Breast epithelium (tissue), 4 donors: ENCODE data around the gene CDC25A. TPM values are rescaled to one million over a fixed set of nuclear protein-coding genes. Genes with fewer than 3 reads are reported as not detected.

Experiments used
- DNase-seq, 2 donors: peaks; one replicate each; pipeline ENCODE4 v3.0.0-alpha.2; 2019; ENCODE audit warnings: low spot score in 2 of 2
- H3K27ac ChIP-seq, 2 donors: fragments of 200-600 bp; sonication (generic) in 1 of 2; one replicate each; pipeline ENCODE4 v1.5.1; 2016 to 2019; ENCODE audit warnings: mild to moderate bottlenecking in 1 of 2
- H3K27me3 ChIP-seq, 2 donors: fragments of 200-600 bp; sonication (generic) in 1 of 2; one replicate each; pipeline versions ENCODE4 v1.5.1 to v1.6.0; 2017 to 2019; ENCODE audit warnings: control low read depth in 1 of 2, mild to moderate bottlenecking in 1 of 2
- H3K36me3 ChIP-seq: fragments of 200-600 bp; one replicate; pipeline ENCODE4 v1.5.1; 2019
- H3K4me1 ChIP-seq, 2 donors: fragments of 200-600 bp; sonication (generic); one replicate each; pipeline ENCODE4 v1.5.1; 2016 to 2019; ENCODE audit warnings: control low read depth in 1 of 2
- H3K4me3 ChIP-seq, 3 donors: fragments of 200-600 bp; sonication (generic); 1 replicate in 2 of 3; 2 replicates in 1 of 3; pipeline ENCODE4 v1.5.1; 2016 to 2019; ENCODE audit warnings: mild to moderate bottlenecking in 3 of 3, moderate library complexity in 2 of 3
- H3K9me3 ChIP-seq, 2 donors: fragments of 200-600 bp; sonication (generic) in 1 of 2; one replicate each; pipeline ENCODE4 v1.5.1; 2016 to 2019; ENCODE audit warnings: control low read depth in 1 of 2
- POLR2A ChIP-seq: fragments of 450-650 bp; IDR thresholded peaks from one replicate; pipeline ENCODE4 v1.6.1; 2016; ENCODE audit warnings: antibody characterized with exemption, mild to moderate bottlenecking, moderate library complexity
- POLR2AphosphoS5 ChIP-seq, 3 donors: sonication (generic); formaldehyde crosslinking; IDR thresholded peaks; one replicate each; pipeline ENCODE4 v1.6.1; 2017; ENCODE audit warnings: antibody characterized with exemption in 3 of 3
- intact Hi-C: fragments of 100-400 bp; cut with DNase I; formaldehyde crosslinking; loops from one replicate; pipeline ENCODE4 v1.15.1; 2023; ENCODE audit warnings: low total_unique reads
- total RNA-seq, 3 donors: library from RNA; depleted of rRNA; stranded (reverse); fragments of >200 nt; gene quantifications; one replicate each; pipeline ENCODE4 v1.1.0, GENCODE V29; 2016
- TF ChIP-seq, protein P1 (sequence below), 3 donors: fragments of 450-650 bp; IDR thresholded peaks; one replicate each; pipeline ENCODE4 v1.5.1; 2016 to 2017; ENCODE audit warnings: antibody characterized with exemption in 3 of 3, mild to moderate bottlenecking in 3 of 3, moderate library complexity in 3 of 3

CDC25A gene
- total RNA-seq, 3 donors from 2014 or later: 0.80 to 2.6 (median 1.3) TPM

DNA sequence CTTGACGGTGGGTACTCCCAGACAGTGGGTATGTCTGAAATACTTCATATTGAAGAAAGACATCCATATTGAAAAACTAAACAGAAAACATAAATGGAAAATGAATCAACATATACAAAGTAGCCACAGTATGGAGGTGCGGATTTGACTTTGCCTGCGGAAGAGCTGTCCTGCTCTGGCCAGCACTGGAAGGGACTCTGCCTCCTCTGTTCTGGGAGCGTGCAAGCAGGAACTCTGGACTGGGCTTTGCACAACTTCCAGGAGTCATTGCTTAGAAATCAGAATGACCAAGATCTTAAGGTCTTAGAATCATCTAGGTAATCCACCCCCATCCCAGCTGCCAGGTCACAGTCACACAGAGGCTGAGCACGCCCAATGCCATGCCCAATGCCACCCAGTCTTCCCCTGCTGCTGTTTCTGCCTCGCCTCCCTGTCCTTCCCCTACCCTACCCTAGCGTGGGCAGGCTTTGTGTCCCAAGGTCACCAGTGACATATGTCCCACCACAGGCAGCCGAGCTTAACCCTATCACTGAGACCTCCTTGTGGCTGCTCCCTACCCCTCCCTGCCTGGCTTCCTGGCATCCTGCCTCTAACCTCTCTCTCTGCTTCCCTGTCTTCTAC lies 36.3 kb downstream of the CDC25A start:
- no peaks in the 10 kb centered on the region for H3K36me3 ChIP-seq
- no peak for DNase-seq
- TF ChIP-seq, protein P1, sequence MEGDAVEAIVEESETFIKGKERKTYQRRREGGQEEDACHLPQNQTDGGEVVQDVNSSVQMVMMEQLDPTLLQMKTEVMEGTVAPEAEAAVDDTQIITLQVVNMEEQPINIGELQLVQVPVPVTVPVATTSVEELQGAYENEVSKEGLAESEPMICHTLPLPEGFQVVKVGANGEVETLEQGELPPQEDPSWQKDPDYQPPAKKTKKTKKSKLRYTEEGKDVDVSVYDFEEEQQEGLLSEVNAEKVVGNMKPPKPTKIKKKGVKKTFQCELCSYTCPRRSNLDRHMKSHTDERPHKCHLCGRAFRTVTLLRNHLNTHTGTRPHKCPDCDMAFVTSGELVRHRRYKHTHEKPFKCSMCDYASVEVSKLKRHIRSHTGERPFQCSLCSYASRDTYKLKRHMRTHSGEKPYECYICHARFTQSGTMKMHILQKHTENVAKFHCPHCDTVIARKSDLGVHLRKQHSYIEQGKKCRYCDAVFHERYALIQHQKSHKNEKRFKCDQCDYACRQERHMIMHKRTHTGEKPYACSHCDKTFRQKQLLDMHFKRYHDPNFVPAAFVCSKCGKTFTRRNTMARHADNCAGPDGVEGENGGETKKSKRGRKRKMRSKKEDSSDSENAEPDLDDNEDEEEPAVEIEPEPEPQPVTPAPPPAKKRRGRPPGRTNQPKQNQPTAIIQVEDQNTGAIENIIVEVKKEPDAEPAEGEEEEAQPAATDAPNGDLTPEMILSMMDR (IDR thresholded peaks at IDR 0.05): peak in 1 of 3 donors; percentile 6
- no peak for TF ChIP-seq POLR2AphosphoS5 (IDR thresholded peaks at IDR 0.05)
- no peaks in the 10 kb centered on the region for H3K4me1 ChIP-seq
- intact Hi-C loops: loop anchor here (5.0 kb wide), 1 partner anchor 315 kb away; no protein-coding TSS in a partner anchor
- no peaks in the 10 kb centered on the region for H3K27me3 ChIP-seq
- no peaks in the 10 kb centered on the region for H3K9me3 ChIP-seq
- H3K4me3 ChIP-seq: no peak overlapping the region
- peak overlapping the region in 1 of 2 donors; percentile 40 for H3K27ac ChIP-seq

- no peaks in the 10 kb centered on the region for H3K9me3 ChIP-seq
- peak; percentile 64 to 76 for DNase-seq
- intact Hi-C loops: loop anchor here (5.0 kb wide), 1 partner anchor 314 kb away; no protein-coding TSS in a partner anchor
- H3K36me3 ChIP-seq: no peaks in the 10 kb centered on the region
- no peak for TF ChIP-seq POLR2AphosphoS5 (IDR thresholded peaks at IDR 0.05)
- TF ChIP-seq, protein P1 (IDR thresholded peaks at IDR 0.05): peak; percentile 46 to 89 (median 85)
- H3K4me3 ChIP-seq: no peak overlapping the region
- no peaks in the 10 kb centered on the region for H3K4me1 ChIP-seq
- peak overlapping the region; percentile 5 to 40 for H3K27ac ChIP-seq
- no peaks in the 10 kb centered on the region for H3K27me3 ChIP-seq
Measured at GRCh38 chr3:48151058-48151806, 37.0 kb downstream of the CDC25A start.

DNA sequence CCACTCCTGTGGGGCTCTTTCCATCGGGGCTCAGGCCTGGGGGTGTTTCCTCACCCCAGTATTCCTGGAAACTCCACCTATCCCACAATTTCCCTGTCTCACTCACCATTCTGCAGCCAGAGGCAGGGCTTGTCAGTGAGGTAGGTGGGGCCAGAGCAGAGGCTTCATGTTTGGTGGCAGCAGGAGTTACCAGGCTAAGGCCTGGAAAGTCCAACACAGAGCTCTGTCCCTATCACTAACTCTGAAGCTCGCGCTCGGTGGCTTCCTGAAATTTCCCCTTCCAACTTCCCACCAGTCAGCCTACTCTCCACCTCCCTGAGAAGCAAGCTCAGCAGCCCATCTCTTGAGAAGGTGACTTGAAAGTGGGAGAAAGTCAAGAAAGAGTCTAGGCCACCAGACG lies 44.2 kb downstream of the CDC25A start:
- no peak for DNase-seq

DNA sequence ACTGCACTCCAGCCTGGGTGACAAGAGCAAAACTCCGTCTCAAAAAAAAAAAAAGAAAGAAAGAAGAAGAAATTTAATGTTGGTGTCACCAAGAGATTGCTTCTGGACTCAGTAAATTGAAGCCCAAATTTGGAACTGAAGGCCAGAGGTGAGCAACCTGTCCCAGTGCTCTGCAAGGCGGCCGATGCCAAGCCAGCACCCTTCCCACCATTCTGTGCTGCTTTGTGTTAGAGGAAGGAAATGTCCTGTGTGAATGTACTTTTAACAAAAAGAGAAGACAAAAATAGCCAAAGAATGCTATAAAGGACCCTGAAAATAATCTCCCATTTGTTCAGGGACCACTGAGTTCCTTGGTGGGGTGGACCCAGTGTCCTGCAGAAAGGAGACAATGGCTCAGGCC lies 44.6 kb downstream of the CDC25A start:
- no peaks in the 10 kb centered on the region for H3K27me3 ChIP-seq
- no peak overlapping the region for H3K4me3 ChIP-seq
- H3K9me3 ChIP-seq: no peaks in the 10 kb centered on the region
- intact Hi-C loops: loop anchor here (5.0 kb wide), 1 partner anchor 296 kb away; no protein-coding TSS in a partner anchor
- DNase-seq: no peak
- TF ChIP-seq POLR2AphosphoS5 (IDR thresholded peaks at IDR 0.05) (no peak), POLR2A (no peak)
- TF ChIP-seq, protein P1 (IDR thresholded peaks at IDR 0.05): no peak
- H3K36me3 ChIP-seq: no peaks in the 10 kb centered on the region
- H3K4me1 ChIP-seq: no peaks in the 10 kb centered on the region
- no peak overlapping the region for H3K27ac ChIP-seq

More for the DNA sequence above, 44.2 kb downstream of the CDC25A start:
- no peaks in the 10 kb centered on the region for H3K4me1 ChIP-seq
- no peaks in the 10 kb centered on the region for H3K36me3 ChIP-seq
- intact Hi-C loops: loop anchor here (5.0 kb wide), 1 partner anchor 297 kb away; no protein-coding TSS in a partner anchor
- no peaks in the 10 kb centered on the region for H3K9me3 ChIP-seq
- no peak for TF ChIP-seq POLR2A
- TF ChIP-seq, protein P1 (IDR thresholded peaks at IDR 0.05): no peak
- H3K4me3 ChIP-seq: no peak overlapping the region
- no peak overlapping the region for H3K27ac ChIP-seq
- H3K27me3 ChIP-seq: no peaks in the 10 kb centered on the region

- intact Hi-C loops: loop anchor here (5.0 kb wide), 1 partner anchor 295 kb away; no protein-coding TSS in a partner anchor
- no peak overlapping the region for H3K27ac ChIP-seq
- no peaks in the 10 kb centered on the region for H3K9me3 ChIP-seq
- H3K4me3 ChIP-seq: no peak overlapping the region
- TF ChIP-seq POLR2AphosphoS5 (IDR thresholded peaks at IDR 0.05) (no peak), POLR2A (no peak)
- TF ChIP-seq, protein P1 (IDR thresholded peaks at IDR 0.05): no peak
- DNase-seq: peak in 1 of 2 donors; percentile 32
- no peaks in the 10 kb centered on the region for H3K27me3 ChIP-seq
- no peaks in the 10 kb centered on the region for H3K36me3 ChIP-seq
- no peaks in the 10 kb centered on the region for H3K4me1 ChIP-seq
Measured at GRCh38 chr3:48142316-48142870, 45.8 kb downstream of the CDC25A start.
